ENCODE data around the gene AKR1B1. TPM values are rescaled to one million over a fixed set of nuclear protein-coding genes. Genes with fewer than 3 reads are reported as not detected.
A peak's percentile ranks its signal among the peaks of the same experiment; 100 is the strongest.

Gene AKR1B1
- total RNA-seq, 1 donor from 2014 or later, result 48.3 TPM

GRCh38 chr7:134420424-134421125 is 38.3 kb downstream of the AKR1B1 start:
- DNase-seq (ENCODE audit: low read depth in 2 of 2), result peak; percentile 65 to 77

- DNase-seq (ENCODE audit: low read depth in 2 of 2), result no peak
These were observed 39.0 kb downstream of the AKR1B1 start for GRCh38 chr7:134419875-134420274.

- DNase-seq (ENCODE audit: low read depth in 2 of 2), result no peak
These were observed 39.8 kb downstream of the AKR1B1 start for GRCh38 chr7:134419085-134419484.

GRCh38 chr7:134415700-134416099 is 43.2 kb downstream of the AKR1B1 start:
- DNase-seq (ENCODE audit: low read depth in 2 of 2), result no peak

GRCh38 chr7:134414109-134414508 is 44.8 kb downstream of the AKR1B1 start:
- DNase-seq (ENCODE audit: low read depth in 2 of 2), result no peak

GRCh38 chr7:134407311-134407710 is 51.6 kb downstream of the AKR1B1 start:
- no peak for DNase-seq (ENCODE audit: low read depth in 2 of 2)

GRCh38 chr7:134406431-134406830 is 52.5 kb downstream of the AKR1B1 start:
- no peak for DNase-seq (ENCODE audit: low read depth in 2 of 2)

- no peak for DNase-seq (ENCODE audit: low read depth in 2 of 2)
These were observed 53.6 kb downstream of the AKR1B1 start for GRCh38 chr7:134405299-134405698.

- DNase-seq (ENCODE audit: low read depth in 2 of 2), result no peak
These were observed 55.8 kb downstream of the AKR1B1 start for GRCh38 chr7:134403062-134403461.

GRCh38 chr7:134400859-134401258 is 58.0 kb downstream of the AKR1B1 start:
- DNase-seq (ENCODE audit: low read depth in 2 of 2), result no peak

- no peak for DNase-seq (ENCODE audit: low read depth in 2 of 2)
These were observed 62.9 kb downstream of the AKR1B1 start for GRCh38 chr7:134396031-134396430.

GRCh38 chr7:134395604-134396003 is 63.3 kb downstream of the AKR1B1 start:
- DNase-seq (ENCODE audit: low read depth in 2 of 2), result no peak

GRCh38 chr7:134394056-134394455 is 64.8 kb downstream of the AKR1B1 start:
- DNase-seq (ENCODE audit: low read depth in 2 of 2), result no peak

Other genes with a start within 250 kb of the AKR1B1 start
- 10.8 and 16.1 TPM in 2 replicates for gene SLC35B4, start 142.2 kb downstream of the AKR1B1 start, total RNA-seq
- gene AKR1B10, start 68.5 kb upstream of the AKR1B1 start, total RNA-seq, result 0.13 TPM in 1 of 2 replicates, not detected in the other
- gene AKR1B15, start 90.0 kb upstream of the AKR1B1 start, total RNA-seq, result not detected in 2 replicates
- gene BPGM, start 187.8 kb upstream of the AKR1B1 start, total RNA-seq, result 9.8 and 10.9 TPM in 2 replicates